Suprapubic skin (tissue), 4 donors: ENCODE data around the gene MSANTD2. TPM values are rescaled to one million over a fixed set of nuclear protein-coding genes. Genes with fewer than 3 reads are reported as not detected.
"Not testable (repeated sequence)": the region's sequence is repeated elsewhere in the genome, so short reads cannot be mapped to it uniquely, and the experiment has no call there.

Source experiments
- DNase-seq, 2 donors: peaks; one replicate each; pipeline ENCODE4 v3.0.0-alpha.2; 2019; ENCODE audit warnings: low spot score in 2 of 2
- H3K27ac ChIP-seq: fragments of 200-600 bp; sonication (generic); one replicate; pipeline ENCODE4 v1.5.1; 2019
- H3K27me3 ChIP-seq: fragments of 200-600 bp; sonication (generic); one replicate; pipeline ENCODE4 v1.5.1; 2019
- H3K36me3 ChIP-seq: fragments of 200-600 bp; sonication (generic); one replicate; pipeline ENCODE4 v1.5.1; 2019
- H3K4me1 ChIP-seq: fragments of 200-600 bp; sonication (generic); one replicate; pipeline ENCODE4 v1.5.1; 2019
- H3K4me3 ChIP-seq: fragments of 200-600 bp; sonication (generic); one replicate; pipeline ENCODE4 v1.5.1; 2019; ENCODE audit warnings: mild to moderate bottlenecking
- H3K9me3 ChIP-seq: fragments of 200-600 bp; sonication (generic); one replicate; pipeline ENCODE4 v1.5.1; 2019
- EP300 ChIP-seq: sonication (generic); formaldehyde crosslinking; IDR thresholded peaks from one replicate; pipeline ENCODE4 v1.6.1; 2017; ENCODE audit warnings: antibody characterized with exemption
- POLR2A ChIP-seq, 2 donors: fragments of 450-650 bp; IDR thresholded peaks; one replicate each; pipeline ENCODE4 v1.6.1; 2017; ENCODE audit warnings: antibody characterized with exemption in 2 of 2, mild to moderate bottlenecking in 2 of 2, moderate library complexity in 2 of 2
- POLR2AphosphoS5 ChIP-seq, 3 donors: sonication (generic); formaldehyde crosslinking; IDR thresholded peaks; one replicate each; pipeline ENCODE4 v1.6.1; 2017; ENCODE audit warnings: antibody characterized with exemption in 3 of 3
- WGBS: methylation state at CpG from one replicate; pipeline ENCODE4 v1.1.5; 2018; 5-methylcytosine and 5-hydroxymethylcytosine counted together
- total RNA-seq, 4 donors: library from RNA; depleted of rRNA; stranded (reverse); fragments of >200 nt; gene quantifications; one replicate each; pipeline ENCODE4 v1.1.0, GENCODE V29; 2016
- TF ChIP-seq, protein P1 (sequence below), 2 donors: fragments of 200-600 bp in 1 of 2; fragments of 450-650 bp in 1 of 2; sonication (generic) in 1 of 2; IDR thresholded peaks; one replicate each; pipeline ENCODE4 v1.5.1; 2016 to 2019; ENCODE audit warnings: antibody characterized with exemption in 2 of 2, mild to moderate bottlenecking in 1 of 2, moderate library complexity in 1 of 2

Gene MSANTD2
- total RNA-seq, 4 donors from 2014 or later: 5.5 to 42.5 (median 11.7) TPM

DNA sequence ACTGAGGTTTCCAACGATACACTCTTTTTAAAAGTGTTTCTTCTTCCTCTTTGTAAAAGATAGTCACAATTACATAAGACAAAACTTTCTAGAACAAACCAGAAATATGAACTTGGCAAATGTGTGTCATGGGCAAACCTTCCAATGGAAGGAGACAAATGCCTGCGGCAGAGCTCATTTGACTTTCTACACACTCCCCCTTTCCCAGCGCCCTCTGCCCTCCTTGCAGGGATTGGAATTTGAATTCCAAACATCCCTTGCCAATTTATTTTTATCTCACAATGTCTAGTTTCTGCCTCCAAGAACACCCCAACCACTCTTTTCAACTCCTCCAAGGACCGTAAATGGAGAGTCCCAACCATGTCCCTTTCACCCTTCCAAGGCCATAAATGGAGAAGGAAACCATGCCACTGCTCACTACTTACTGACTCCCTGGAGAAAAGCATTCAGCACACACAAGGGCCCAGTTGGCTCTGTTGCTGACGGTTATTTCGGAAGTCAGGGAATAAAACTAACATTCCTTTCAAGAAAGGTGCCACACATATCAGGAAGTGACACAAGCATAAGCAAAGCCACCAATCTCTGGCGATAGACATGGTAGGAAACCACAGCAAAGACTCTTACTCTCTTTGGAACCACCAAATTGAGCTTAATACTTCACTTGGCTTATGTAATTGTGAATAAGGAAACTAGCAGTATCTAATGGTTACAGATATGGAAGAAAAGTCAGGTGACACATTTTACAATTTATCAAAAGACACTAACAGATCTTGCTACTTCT lies 23.2 kb downstream of the MSANTD2 start:
- DNase-seq: no peak
- H3K4me1 ChIP-seq: no peaks in the 10 kb centered on the region
- peaks cover 5% of the 10 kb centered on the region for H3K36me3 ChIP-seq
- H3K9me3 ChIP-seq: no peaks in the 10 kb centered on the region
- no peak for TF ChIP-seq POLR2A (IDR thresholded peaks at IDR 0.05)
- TF ChIP-seq POLR2AphosphoS5 (IDR thresholded peaks at IDR 0.05): no peak
- TF ChIP-seq, protein P1, sequence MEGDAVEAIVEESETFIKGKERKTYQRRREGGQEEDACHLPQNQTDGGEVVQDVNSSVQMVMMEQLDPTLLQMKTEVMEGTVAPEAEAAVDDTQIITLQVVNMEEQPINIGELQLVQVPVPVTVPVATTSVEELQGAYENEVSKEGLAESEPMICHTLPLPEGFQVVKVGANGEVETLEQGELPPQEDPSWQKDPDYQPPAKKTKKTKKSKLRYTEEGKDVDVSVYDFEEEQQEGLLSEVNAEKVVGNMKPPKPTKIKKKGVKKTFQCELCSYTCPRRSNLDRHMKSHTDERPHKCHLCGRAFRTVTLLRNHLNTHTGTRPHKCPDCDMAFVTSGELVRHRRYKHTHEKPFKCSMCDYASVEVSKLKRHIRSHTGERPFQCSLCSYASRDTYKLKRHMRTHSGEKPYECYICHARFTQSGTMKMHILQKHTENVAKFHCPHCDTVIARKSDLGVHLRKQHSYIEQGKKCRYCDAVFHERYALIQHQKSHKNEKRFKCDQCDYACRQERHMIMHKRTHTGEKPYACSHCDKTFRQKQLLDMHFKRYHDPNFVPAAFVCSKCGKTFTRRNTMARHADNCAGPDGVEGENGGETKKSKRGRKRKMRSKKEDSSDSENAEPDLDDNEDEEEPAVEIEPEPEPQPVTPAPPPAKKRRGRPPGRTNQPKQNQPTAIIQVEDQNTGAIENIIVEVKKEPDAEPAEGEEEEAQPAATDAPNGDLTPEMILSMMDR (IDR thresholded peaks at IDR 0.05): no peak
- TF ChIP-seq EP300: no peak
- H3K27ac ChIP-seq: no peak overlapping the region
- H3K4me3 ChIP-seq: no peak overlapping the region
- H3K27me3 ChIP-seq: no peaks in the 10 kb centered on the region
- WGBS: 85% methylated on average over 7 of the region's 7 CpGs

DNA sequence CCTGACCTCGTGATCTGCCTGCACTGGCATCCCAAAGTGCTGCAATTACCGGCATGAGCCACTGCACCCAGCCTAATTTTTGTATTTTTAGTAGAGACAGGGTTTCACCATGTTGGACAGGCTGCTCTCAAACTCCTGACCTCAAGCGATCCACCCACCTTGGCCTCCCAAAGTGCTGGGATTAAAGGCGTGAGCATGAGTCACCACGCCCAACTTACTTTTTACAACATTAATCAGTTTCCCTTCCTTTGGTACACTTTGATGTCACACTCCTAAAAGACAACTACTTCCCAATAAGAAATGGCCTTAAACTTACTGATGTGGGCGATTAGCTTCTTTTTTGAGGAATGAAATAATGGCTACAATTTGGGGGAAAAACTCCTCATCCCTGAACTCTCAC lies 29.2 kb downstream of the MSANTD2 start:
- DNase-seq, H3K4me1 ChIP-seq, H3K9me3 ChIP-seq, H3K4me3 ChIP-seq, H3K27me3 ChIP-seq, H3K27ac ChIP-seq: not testable (repeated sequence)
- WGBS: 96% methylated on average over 6 of the region's 6 CpGs
- H3K36me3 ChIP-seq: peaks cover 16% of the 10 kb centered on the region

DNA sequence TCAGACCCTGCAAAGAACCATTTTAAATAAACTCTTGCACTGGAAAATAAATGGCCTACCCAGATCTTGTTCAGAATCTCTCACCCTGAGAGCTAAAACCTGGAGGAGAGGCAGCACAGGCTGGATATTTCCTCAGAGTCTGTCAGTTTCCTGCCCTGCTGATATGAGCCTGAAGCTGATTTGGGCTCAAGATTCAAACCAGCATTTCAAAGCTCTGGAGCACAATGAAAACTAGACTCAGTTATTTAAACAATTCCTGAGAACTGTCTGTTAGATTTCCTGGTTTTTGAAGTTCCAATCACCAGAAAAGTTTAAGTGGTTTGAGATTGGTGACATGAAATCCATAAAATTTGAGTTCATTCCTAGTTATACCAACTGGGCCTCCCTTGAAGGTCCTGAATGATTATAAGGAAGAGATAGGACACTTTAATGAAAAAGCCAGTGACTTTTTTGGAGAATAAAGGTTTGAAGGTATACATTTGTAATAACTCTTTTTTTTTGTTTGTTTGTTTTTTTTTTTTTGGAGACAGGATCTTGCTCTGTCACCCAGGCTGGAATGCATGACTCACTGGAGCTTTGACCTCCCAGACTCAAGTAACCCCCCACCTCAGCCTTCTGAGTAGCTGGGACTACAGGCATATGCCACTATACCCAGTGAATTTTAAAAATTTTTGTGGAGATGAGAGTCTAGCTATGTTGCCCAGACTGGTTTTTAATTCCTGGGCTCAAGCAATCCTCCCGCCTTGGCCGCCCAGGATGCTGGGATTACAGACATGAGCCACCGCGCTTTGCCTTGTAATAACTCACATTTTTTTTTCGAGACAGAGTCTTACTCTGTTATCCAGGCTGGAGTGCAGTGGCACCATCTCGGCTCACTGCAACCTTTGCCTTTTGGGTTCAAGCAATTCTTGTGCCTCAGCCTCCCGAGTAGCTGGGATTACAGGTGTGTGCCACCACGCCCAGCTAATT lies 30.1 kb downstream of the MSANTD2 start:
- Histone ChIP-seq H3K4me3 (no peak overlapping the region), H3K27ac (no peak overlapping the region), H3K4me1 (no peaks in the 10 kb centered on the region), H3K27me3 (no peaks in the 10 kb centered on the region), H3K9me3 (no peaks in the 10 kb centered on the region), H3K36me3 (peaks cover 16% of the 10 kb centered on the region)
- 99% methylated on average over 8 of the region's 8 CpGs for WGBS
- TF ChIP-seq, protein P1 (IDR thresholded peaks at IDR 0.05): no peak
- TF ChIP-seq EP300 (no peak), POLR2AphosphoS5 (IDR thresholded peaks at IDR 0.05) (no peak), POLR2A (IDR thresholded peaks at IDR 0.05) (no peak)
- no peak for DNase-seq

DNA sequence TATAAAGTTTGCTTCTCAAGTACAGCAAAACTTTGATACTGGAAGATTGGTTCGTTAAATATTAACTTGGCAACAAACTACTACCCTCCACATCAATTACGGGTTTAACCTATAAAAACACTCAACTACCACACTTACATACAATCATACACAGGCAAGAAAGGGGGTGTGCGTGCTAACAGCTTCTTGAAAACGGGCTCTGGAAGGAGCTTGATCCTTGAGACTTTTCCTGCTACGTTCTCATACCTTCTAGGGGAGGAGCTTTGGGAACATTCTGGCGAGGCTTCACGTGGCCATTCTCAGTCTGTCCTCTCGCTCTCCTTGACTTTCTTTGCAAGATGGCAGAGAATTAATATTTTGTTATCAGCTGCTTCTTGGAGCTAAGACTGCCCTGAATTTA lies 31.3 kb downstream of the MSANTD2 start:
- Histone ChIP-seq H3K36me3 (peaks cover 16% of the 10 kb centered on the region), H3K4me1 (no peaks in the 10 kb centered on the region), H3K4me3 (no peak overlapping the region), H3K9me3 (no peaks in the 10 kb centered on the region), H3K27me3 (no peaks in the 10 kb centered on the region), H3K27ac (no peak overlapping the region)
- no peak for DNase-seq
- WGBS: 89% methylated on average over 8 of the region's 8 CpGs
- no peak for TF ChIP-seq POLR2A (IDR thresholded peaks at IDR 0.05)
- no peak for TF ChIP-seq POLR2AphosphoS5 (IDR thresholded peaks at IDR 0.05)
- no peak for TF ChIP-seq EP300
- TF ChIP-seq, protein P1 (IDR thresholded peaks at IDR 0.05): no peak

DNA sequence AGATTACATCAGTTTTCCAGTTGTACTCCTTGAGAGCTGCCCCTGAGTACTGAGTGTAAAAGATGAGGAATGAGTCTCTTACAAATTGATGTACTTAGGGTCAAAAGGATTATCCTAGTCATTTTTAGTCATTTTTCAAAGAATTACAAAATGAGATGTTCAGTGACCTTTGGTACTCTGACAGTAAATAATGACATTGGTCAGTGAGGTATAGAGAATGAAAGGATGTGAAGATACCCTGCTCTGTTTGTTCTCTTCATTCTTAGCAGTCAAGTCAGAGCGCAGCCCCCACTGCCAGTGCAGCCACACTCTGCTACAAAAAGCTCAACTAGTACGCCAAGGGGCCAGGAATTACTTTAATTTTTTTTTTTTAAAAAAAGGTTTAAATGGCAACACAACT lies 34.0 kb downstream of the MSANTD2 start:
- peaks cover 15% of the 10 kb centered on the region for H3K4me1 ChIP-seq
- TF ChIP-seq, protein P1 (IDR thresholded peaks at IDR 0.05): no peak
- TF ChIP-seq POLR2AphosphoS5 (IDR thresholded peaks at IDR 0.05): no peak
- no peak for TF ChIP-seq EP300
- no peak for TF ChIP-seq POLR2A (IDR thresholded peaks at IDR 0.05)
- no peak overlapping the region for H3K27ac ChIP-seq
- H3K4me3 ChIP-seq: no peak overlapping the region
- H3K9me3 ChIP-seq: no peaks in the 10 kb centered on the region
- H3K36me3 ChIP-seq: peaks cover 11% of the 10 kb centered on the region
- H3K27me3 ChIP-seq: peaks cover 19% of the 10 kb centered on the region
- DNase-seq: no peak
- 91% methylated on average over 2 of the region's 2 CpGs for WGBS
